ENCODE measurements around the gene ARID2. TPM values are rescaled to one million over a fixed set of nuclear protein-coding genes. Genes with fewer than 3 reads are reported as not detected.

ARID2 gene
- total and polyA plus RNA-seq, 10 of the 15 experiments (the other 5 are each of a cell fraction or from before 2014, with no cell fraction given): 9.2 to 29.8 (median 20.3) TPM

DNA sequence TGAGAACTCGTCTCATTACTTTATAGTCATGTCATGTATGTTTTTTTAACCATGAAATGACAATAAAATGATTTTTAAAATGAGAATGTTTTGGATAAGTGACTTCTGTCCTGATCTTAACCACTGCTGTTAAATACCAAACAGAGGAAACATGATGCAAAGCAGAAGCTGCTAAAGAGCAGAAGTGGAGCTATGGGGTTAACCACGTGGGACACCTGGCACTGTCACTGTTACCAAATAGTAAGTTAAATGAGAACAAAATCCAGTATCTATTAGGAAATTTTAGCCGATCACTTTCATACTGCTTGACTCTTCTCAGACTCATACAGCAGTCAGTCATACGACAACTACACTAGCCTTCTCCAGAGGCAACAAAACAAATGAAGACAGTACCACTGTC lies 178.4 kb downstream of the ARID2 start:
- ChIA-PET CTCF (interaction anchor here (0.9 to 1.7 kb wide), 3 partner anchors 13 to 364 kb away, joined by 3 to 5 read pairs (median 3); no protein-coding TSS in a partner anchor), SMC1A (ENCODE audit: uncharacterized antibody, unreplicated experiment) (interaction anchor here (0.6 to 1.2 kb wide), 4 partner anchors 13 to 364 kb away, joined by 3 to 4 read pairs (median 4); no protein-coding TSS in a partner anchor), RAD21 (ENCODE audit: unreplicated experiment) (no interaction called here), POLR2A (no interaction called here)
- in situ Hi-C loops (cut with MboI) (no loop called here), intact Hi-C loops (cut with micrococcal nuclease; ENCODE audit: unreplicated experiment) (no loop called here)
- H3K9me3 ChIP-seq (replicated peaks; ENCODE audit: control insufficient read depth, insufficient read depth, low read length): no peaks in the 10 kb centered on the region
- H3K27ac ChIP-seq (ENCODE audit: control insufficient read depth, insufficient read depth): no peak overlapping the region; the same call in 1 of the 2 replicates
- no peaks in the 10 kb centered on the region for H3K36me3 ChIP-seq (ENCODE audit: control insufficient read depth in 2 of 2, insufficient read depth in 2 of 2, low read length in 1 of 2)
- H3K4me1 ChIP-seq (ENCODE audit: control insufficient read depth, insufficient read depth, low read length): peaks cover 5% of the 10 kb centered on the region; the same call in 1 of the 2 replicates
- BruUV-seq (replicated peaks): no TSS peak
- FAIRE-seq: no peak
- H3K4me3 ChIP-seq: no peak overlapping the region
- H4K20me1 ChIP-seq (ENCODE audit: control insufficient read depth, insufficient read depth): no peaks in the 10 kb centered on the region
- no peak overlapping the region for H3K9ac ChIP-seq (ENCODE audit: control insufficient read depth, insufficient read depth, low read length)
- no peak overlapping the region for H2AFZ ChIP-seq (ENCODE audit: control insufficient read depth, low read depth, low read length)
- H3K79me2 ChIP-seq (ENCODE audit: control insufficient read depth, insufficient read depth, low read length): no peaks in the 10 kb centered on the region
- H3K27me3 ChIP-seq (replicated peaks in 1 of 2; ENCODE audit: control insufficient read depth in 2 of 2, insufficient read depth in 2 of 2, low read length in 1 of 2): no peaks in the 10 kb centered on the region
- WGBS (ENCODE audit: insufficient coverage, insufficient replicate concordance, low lambda C conversion rate, missing lambda C conversion rate): 38% methylated on average over 4 of the region's 4 CpGs
- H3K4me2 ChIP-seq (ENCODE audit: control insufficient read depth, insufficient read depth): no peak overlapping the region
- ATAC-seq: peak; percentile 69
- DNase-seq (ENCODE audit: low read depth, low spot score): peak; percentile 11
- no peak for TF ChIP-seq SIN3A (IDR thresholded peaks at IDR 0.05; ENCODE audit: low read depth, low read length)
- 0 out of 2 replicates have a peak, but pooled peaks have one; percentile 11 for TF ChIP-seq RUNX3 (IDR thresholded peaks at IDR 0.05; ENCODE audit: low read length)
- TF ChIP-seq, protein P1, sequence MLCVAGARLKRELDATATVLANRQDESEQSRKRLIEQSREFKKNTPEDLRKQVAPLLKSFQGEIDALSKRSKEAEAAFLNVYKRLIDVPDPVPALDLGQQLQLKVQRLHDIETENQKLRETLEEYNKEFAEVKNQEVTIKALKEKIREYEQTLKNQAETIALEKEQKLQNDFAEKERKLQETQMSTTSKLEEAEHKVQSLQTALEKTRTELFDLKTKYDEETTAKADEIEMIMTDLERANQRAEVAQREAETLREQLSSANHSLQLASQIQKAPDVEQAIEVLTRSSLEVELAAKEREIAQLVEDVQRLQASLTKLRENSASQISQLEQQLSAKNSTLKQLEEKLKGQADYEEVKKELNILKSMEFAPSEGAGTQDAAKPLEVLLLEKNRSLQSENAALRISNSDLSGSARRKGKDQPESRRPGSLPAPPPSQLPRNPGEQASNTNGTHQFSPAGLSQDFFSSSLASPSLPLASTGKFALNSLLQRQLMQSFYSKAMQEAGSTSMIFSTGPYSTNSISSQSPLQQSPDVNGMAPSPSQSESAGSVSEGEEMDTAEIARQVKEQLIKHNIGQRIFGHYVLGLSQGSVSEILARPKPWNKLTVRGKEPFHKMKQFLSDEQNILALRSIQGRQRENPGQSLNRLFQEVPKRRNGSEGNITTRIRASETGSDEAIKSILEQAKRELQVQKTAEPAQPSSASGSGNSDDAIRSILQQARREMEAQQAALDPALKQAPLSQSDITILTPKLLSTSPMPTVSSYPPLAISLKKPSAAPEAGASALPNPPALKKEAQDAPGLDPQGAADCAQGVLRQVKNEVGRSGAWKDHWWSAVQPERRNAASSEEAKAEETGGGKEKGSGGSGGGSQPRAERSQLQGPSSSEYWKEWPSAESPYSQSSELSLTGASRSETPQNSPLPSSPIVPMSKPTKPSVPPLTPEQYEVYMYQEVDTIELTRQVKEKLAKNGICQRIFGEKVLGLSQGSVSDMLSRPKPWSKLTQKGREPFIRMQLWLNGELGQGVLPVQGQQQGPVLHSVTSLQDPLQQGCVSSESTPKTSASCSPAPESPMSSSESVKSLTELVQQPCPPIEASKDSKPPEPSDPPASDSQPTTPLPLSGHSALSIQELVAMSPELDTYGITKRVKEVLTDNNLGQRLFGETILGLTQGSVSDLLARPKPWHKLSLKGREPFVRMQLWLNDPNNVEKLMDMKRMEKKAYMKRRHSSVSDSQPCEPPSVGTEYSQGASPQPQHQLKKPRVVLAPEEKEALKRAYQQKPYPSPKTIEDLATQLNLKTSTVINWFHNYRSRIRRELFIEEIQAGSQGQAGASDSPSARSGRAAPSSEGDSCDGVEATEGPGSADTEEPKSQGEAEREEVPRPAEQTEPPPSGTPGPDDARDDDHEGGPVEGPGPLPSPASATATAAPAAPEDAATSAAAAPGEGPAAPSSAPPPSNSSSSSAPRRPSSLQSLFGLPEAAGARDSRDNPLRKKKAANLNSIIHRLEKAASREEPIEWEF (IDR thresholded peaks at IDR 0.05; ENCODE audit: insufficient replicate concordance, low read depth, low read length): no peak
- TF ChIP-seq HDGF (IDR thresholded peaks at IDR 0.05): no peak
- TF ChIP-seq, protein P2, sequence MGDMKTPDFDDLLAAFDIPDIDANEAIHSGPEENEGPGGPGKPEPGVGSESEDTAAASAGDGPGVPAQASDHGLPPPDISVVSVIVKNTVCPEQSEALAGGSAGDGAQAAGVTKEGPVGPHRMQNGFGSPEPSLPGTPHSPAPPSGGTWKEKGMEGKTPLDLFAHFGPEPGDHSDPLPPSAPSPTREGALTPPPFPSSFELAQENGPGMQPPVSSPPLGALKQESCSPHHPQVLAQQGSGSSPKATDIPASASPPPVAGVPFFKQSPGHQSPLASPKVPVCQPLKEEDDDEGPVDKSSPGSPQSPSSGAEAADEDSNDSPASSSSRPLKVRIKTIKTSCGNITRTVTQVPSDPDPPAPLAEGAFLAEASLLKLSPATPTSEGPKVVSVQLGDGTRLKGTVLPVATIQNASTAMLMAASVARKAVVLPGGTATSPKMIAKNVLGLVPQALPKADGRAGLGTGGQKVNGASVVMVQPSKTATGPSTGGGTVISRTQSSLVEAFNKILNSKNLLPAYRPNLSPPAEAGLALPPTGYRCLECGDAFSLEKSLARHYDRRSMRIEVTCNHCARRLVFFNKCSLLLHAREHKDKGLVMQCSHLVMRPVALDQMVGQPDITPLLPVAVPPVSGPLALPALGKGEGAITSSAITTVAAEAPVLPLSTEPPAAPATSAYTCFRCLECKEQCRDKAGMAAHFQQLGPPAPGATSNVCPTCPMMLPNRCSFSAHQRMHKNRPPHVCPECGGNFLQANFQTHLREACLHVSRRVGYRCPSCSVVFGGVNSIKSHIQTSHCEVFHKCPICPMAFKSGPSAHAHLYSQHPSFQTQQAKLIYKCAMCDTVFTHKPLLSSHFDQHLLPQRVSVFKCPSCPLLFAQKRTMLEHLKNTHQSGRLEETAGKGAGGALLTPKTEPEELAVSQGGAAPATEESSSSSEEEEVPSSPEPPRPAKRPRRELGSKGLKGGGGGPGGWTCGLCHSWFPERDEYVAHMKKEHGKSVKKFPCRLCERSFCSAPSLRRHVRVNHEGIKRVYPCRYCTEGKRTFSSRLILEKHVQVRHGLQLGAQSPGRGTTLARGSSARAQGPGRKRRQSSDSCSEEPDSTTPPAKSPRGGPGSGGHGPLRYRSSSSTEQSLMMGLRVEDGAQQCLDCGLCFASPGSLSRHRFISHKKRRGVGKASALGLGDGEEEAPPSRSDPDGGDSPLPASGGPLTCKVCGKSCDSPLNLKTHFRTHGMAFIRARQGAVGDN (IDR thresholded peaks at IDR 0.05): 0 out of 2 replicates have a peak, but pooled peaks have one; percentile 49
- TF ChIP-seq SPI1 (IDR thresholded peaks at IDR 0.05; ENCODE audit: borderline replicate concordance, insufficient read depth, low read depth, low read length): peak; percentile 63; the same call in 1 of the 2 replicates
- TF ChIP-seq, protein P3, sequence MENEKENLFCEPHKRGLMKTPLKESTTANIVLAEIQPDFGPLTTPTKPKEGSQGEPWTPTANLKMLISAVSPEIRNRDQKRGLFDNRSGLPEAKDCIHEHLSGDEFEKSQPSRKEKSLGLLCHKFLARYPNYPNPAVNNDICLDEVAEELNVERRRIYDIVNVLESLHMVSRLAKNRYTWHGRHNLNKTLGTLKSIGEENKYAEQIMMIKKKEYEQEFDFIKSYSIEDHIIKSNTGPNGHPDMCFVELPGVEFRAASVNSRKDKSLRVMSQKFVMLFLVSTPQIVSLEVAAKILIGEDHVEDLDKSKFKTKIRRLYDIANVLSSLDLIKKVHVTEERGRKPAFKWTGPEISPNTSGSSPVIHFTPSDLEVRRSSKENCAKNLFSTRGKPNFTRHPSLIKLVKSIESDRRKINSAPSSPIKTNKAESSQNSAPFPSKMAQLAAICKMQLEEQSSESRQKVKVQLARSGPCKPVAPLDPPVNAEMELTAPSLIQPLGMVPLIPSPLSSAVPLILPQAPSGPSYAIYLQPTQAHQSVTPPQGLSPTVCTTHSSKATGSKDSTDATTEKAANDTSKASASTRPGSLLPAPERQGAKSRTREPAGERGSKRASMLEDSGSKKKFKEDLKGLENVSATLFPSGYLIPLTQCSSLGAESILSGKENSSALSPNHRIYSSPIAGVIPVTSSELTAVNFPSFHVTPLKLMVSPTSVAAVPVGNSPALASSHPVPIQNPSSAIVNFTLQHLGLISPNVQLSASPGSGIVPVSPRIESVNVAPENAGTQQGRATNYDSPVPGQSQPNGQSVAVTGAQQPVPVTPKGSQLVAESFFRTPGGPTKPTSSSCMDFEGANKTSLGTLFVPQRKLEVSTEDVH (IDR thresholded peaks at IDR 0.05; ENCODE audit: low read depth, partially characterized antibody): no peak
- no peak for TF ChIP-seq NFXL1 (IDR thresholded peaks at IDR 0.05; ENCODE audit: borderline replicate concordance)
- TF ChIP-seq, protein P4, sequence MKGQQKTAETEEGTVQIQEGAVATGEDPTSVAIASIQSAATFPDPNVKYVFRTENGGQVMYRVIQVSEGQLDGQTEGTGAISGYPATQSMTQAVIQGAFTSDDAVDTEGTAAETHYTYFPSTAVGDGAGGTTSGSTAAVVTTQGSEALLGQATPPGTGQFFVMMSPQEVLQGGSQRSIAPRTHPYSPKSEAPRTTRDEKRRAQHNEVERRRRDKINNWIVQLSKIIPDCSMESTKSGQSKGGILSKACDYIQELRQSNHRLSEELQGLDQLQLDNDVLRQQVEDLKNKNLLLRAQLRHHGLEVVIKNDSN (IDR thresholded peaks at IDR 0.05; ENCODE audit: borderline replicate concordance, extremely low read length, insufficient read depth, low read depth, low read length): no peak
- peak; percentile 69 for TF ChIP-seq RAD51 (IDR thresholded peaks at IDR 0.05)
